HG02852 (cell line): Measurements from ENCODE around the gene APOL2.

Experiments used
- ATAC-seq: cut with Tn5 transposase; IDR thresholded peaks from one replicate; pipeline ENCODE4 v1.9.1; 2021; ENCODE audit warnings: mild to moderate bottlenecking, moderate library complexity; ENCODE audit not compliant: unreplicated experiment

Gene APOL2

GRCh38 chr22:36180928-36181327 lies 58.4 kb downstream of the APOL2 start:
- no peak for ATAC-seq

GRCh38 chr22:36180038-36180880 lies 59.1 kb downstream of the APOL2 start:
- no peak for ATAC-seq

GRCh38 chr22:36177160-36177559 lies 62.2 kb downstream of the APOL2 start:
- no peak for ATAC-seq
